HFFc6 (cell line): ENCODE results near the gene KLHL29. TPM values are rescaled to one million over a fixed set of nuclear protein-coding genes. Genes with fewer than 3 reads are reported as not detected.

Experiments used
- DNase-seq: peaks from one replicate; pipeline ENCODE4 v3.0.0-alpha.2; 2018
- H3K27ac Mint-ChIP-seq: 2 replicates; pipeline ENCODE4 v1.8.0; 2020; ENCODE audit warnings: mild to moderate bottlenecking, mixed read lengths
- H3K27me3 Mint-ChIP-seq: 2 replicates; pipeline ENCODE4 v1.8.0; 2021; ENCODE audit warnings: mild to moderate bottlenecking, moderate library complexity, mixed read lengths; ENCODE audit not compliant: insufficient read depth
- H3K36me3 Mint-ChIP-seq: 2 replicates; pipeline ENCODE4 v1.8.0; 2021; ENCODE audit warnings: low read depth, mixed read lengths
- H3K4me1 Mint-ChIP-seq: 2 replicates; pipeline ENCODE4 v1.8.0; 2020; ENCODE audit warnings: low read depth, mixed read lengths
- H3K4me3 Mint-ChIP-seq: 2 replicates; pipeline ENCODE4 v1.8.0; 2020; ENCODE audit warnings: mild to moderate bottlenecking, moderate library complexity, mixed read lengths
- H3K9me3 Mint-ChIP-seq: 2 replicates; pipeline ENCODE4 v1.8.0; 2020; ENCODE audit warnings: mild to moderate bottlenecking, mixed read lengths
- total RNA-seq, 6 experiments: library from RNA; stranded (reverse); fragmentation: NEBNext Ultra II Directional; extraction: Animal tissue kit (Norgen Biotek cat#: 25700); gene quantifications; 2 replicates in 1 of 6; 3 replicates in 5 of 6; pipeline ENCODE4 v1.2.3, GENCODE V29; 2021
- TF ChIP-seq, protein P1 (sequence below): fragments of 200-600 bp; sonication (generic); IDR thresholded peaks from 2 replicates; pipeline ENCODE4 v1.5.0; 2021; ENCODE audit warnings: antibody characterized with exemption, mild to moderate bottlenecking

The KLHL29 gene
- total RNA-seq, 6 experiments from 2014 or later: 7.4 to 9.7 (median 8.6) TPM

DNA sequence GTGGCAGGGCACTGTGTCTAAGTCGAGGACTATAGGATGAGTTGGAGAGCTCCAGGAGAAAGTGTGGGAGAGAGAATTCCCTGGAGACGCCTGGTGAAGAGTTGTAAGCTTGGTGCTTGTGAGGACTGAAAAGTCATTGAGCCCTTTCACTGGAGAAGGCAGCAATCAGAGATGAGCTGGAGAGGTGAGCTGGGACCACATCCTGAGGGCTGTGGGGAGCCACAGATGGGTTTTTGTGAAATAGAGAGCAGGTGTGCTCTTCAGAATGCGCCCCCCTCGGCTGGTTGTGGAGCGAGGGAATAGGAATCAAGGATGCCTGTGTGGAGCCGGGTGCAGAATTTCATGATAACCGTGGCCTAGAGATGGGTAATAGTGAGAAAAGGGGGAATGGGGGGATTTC lies 224.3 kb downstream of the KLHL29 start:
- no peak for DNase-seq
- no peaks in the 10 kb centered on the region for H3K4me1 Mint-ChIP-seq

DNA sequence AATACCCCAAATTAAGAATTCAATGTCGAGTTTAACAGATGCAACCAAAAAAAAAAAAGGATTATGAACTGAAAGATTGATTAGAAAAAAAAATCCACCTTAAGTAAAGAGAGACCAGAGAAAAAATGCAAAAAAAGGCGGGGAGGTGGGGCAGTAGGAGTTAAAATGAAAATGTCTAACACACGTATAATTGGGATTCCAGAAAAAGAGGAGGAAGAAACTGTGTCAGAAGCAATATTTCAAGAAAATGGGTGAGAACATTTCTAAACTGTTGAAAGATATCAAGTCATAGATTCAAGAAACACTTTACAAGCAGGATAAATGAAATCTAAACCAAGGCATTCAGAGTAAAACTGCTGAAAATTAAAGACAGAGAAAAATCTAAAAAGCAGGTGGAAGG lies 226.9 kb downstream of the KLHL29 start:
- no peak for DNase-seq
- Mint-ChIP-seq H3K9me3 (peaks cover 21% of the 10 kb centered on the region), H3K4me3 (no peak overlapping the region), H3K36me3 (peaks cover 21% of the 10 kb centered on the region), H3K27me3 (peaks cover 7% of the 10 kb centered on the region), H3K27ac (no peak overlapping the region), H3K4me1 (peaks cover 1% of the 10 kb centered on the region; the same call in 1 of the 2 replicates)
- TF ChIP-seq, protein P1, sequence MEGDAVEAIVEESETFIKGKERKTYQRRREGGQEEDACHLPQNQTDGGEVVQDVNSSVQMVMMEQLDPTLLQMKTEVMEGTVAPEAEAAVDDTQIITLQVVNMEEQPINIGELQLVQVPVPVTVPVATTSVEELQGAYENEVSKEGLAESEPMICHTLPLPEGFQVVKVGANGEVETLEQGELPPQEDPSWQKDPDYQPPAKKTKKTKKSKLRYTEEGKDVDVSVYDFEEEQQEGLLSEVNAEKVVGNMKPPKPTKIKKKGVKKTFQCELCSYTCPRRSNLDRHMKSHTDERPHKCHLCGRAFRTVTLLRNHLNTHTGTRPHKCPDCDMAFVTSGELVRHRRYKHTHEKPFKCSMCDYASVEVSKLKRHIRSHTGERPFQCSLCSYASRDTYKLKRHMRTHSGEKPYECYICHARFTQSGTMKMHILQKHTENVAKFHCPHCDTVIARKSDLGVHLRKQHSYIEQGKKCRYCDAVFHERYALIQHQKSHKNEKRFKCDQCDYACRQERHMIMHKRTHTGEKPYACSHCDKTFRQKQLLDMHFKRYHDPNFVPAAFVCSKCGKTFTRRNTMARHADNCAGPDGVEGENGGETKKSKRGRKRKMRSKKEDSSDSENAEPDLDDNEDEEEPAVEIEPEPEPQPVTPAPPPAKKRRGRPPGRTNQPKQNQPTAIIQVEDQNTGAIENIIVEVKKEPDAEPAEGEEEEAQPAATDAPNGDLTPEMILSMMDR: no peak

More for the DNA sequence above, 224.3 kb downstream of the KLHL29 start:
- Mint-ChIP-seq H3K36me3 (peaks cover 34% of the 10 kb centered on the region), H3K4me3 (no peak overlapping the region), H3K27ac (no peak overlapping the region), H3K9me3 (peaks cover 39% of the 10 kb centered on the region), H3K27me3 (peaks cover 7% of the 10 kb centered on the region)
- TF ChIP-seq, protein P1: no peak

DNA sequence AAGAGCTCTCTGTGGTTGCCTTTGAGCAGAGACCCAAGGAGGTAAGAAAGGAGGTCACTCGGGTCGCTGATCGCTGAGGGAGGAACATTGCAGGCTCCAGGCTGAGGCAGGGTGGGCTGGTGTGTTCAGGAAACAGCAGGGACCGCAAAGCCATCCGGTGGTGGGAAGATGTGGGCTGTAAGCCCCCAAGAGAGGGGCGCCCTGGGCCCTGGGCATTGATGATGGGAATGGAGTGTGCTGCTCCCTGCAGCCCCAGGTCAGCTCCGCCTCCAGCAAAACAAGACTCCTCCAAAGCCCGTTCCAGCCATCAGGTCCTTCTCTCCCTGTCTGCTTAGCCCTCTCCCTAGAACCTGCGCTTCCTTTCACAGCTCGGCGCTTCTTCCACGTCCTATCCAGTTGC lies 229.7 kb downstream of the KLHL29 start:
- peaks cover 9% of the 10 kb centered on the region for H3K27me3 Mint-ChIP-seq
- DNase-seq: no peak
- no peak overlapping the region for H3K27ac Mint-ChIP-seq
- H3K4me1 Mint-ChIP-seq: peaks cover 22% of the 10 kb centered on the region
- peaks cover 21% of the 10 kb centered on the region for H3K36me3 Mint-ChIP-seq
- TF ChIP-seq, protein P1: no peak
- H3K4me3 Mint-ChIP-seq: no peak overlapping the region
- H3K9me3 Mint-ChIP-seq: peaks cover 18% of the 10 kb centered on the region

GRCh38 chr2:23615216-23616020 lies 230.4 kb downstream of the KLHL29 start:
- no peak overlapping the region for H3K27ac Mint-ChIP-seq
- peaks cover 22% of the 10 kb centered on the region for H3K4me1 Mint-ChIP-seq
- H3K36me3 Mint-ChIP-seq: peaks cover 18% of the 10 kb centered on the region
- peaks cover 9% of the 10 kb centered on the region for H3K27me3 Mint-ChIP-seq
- no peak overlapping the region for H3K4me3 Mint-ChIP-seq
- TF ChIP-seq, protein P1: no peak
- no peak for DNase-seq
- H3K9me3 Mint-ChIP-seq: peaks cover 18% of the 10 kb centered on the region

DNA sequence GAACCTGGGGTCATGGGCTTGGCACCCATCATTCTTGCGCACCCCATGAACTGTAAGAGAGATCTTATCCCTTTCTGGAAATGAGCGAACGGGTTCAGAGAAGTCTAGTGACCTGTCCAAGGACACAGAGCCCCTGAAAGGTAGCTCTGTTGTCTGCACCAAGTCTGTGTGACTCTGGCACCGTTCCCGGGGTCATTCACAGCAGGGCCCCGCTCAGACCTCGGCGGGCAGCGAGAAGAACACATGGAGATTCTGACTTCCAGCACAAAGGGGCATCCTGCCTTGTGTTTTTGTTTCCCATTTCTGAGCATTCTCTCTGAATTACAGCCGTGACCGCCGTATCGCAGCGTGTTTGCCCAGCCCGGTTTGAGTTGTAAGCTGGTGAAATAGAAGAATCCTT lies 231.7 kb downstream of the KLHL29 start:
- H3K27ac Mint-ChIP-seq: no peak overlapping the region
- TF ChIP-seq, protein P1: no peak
- H3K27me3 Mint-ChIP-seq: peaks cover 4% of the 10 kb centered on the region
- peaks cover 7% of the 10 kb centered on the region for H3K36me3 Mint-ChIP-seq
- DNase-seq: no peak
- H3K9me3 Mint-ChIP-seq: peaks cover 7% of the 10 kb centered on the region
- H3K4me1 Mint-ChIP-seq: peaks cover 22% of the 10 kb centered on the region
- no peak overlapping the region for H3K4me3 Mint-ChIP-seq
